GM21423 (cell line): ENCODE data around the gene BZW1.
"Not testable (repeated sequence)": the region's sequence is repeated elsewhere in the genome, so short reads cannot be mapped to it uniquely, and the experiment has no call there.

Source experiments
- ATAC-seq: cut with Tn5 transposase; IDR thresholded peaks from one replicate; pipeline ENCODE4 v1.9.1; 2021; ENCODE audit warnings: mild to moderate bottlenecking, moderate library complexity; ENCODE audit not compliant: unreplicated experiment

BZW1 gene

GRCh38 chr2:200790185-200790584, 21.5 kb upstream of the BZW1 start:
- ATAC-seq, result no peak

DNA sequence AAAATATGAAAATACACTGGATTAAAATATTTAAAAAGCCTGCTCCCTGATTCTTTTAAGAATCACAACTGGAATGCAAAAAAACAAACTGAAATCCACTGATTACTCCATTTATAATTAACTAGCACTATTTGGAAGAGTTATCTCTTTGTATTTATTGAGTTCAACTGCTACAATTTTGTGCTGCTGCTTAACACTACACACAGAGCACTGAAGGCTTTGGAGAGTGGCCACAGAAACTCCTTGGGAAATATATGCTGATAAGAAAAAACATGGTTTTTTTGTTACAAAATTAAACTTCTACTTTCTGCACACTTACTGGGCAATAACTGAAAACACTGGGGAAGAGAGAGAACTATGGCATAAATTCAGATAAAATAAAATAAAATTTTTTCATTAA, 19.8 kb upstream of the BZW1 start:
- ATAC-seq, result no peak

DNA sequence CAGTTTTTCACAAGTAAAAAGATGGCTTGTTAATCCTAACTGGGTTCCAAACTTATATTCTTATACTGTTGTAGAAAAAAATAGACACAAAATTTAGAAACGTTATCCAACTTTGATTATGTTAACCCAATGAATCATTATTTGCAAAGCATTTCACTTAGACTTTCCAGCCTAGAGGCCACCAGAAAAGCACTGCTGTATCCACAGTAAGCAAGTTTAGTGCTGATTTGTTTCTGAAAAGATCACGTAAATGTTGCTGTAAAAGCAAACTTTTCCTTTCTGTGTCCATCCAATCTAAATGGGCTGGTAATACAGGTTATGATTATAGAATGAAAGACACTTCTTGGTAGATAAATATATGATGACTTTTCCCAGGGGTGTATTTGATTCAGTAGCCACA, 17.6 kb upstream of the BZW1 start:
- ATAC-seq, result no peak

- ATAC-seq, result no peak
Observed at GRCh38 chr2:200795028-200795440, 16.7 kb upstream of the BZW1 start.

DNA sequence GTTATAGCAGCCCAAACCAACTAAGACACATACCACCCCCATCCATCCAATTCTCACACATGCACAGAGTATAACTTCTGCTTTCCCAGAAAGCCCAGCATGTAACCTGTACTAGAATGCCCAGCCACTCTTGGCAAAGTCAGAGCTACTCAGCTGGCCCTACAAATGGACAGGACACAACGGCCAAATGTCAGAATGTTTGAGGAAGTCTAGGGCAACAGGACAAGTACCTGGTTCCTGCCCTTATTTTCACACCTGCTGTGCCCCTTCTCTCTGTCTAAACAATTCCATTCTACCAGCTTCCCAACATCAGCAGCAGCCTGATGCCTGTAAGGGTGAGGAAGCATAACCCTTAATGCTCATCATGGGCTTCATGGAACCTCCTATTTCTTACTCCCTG, 15.1 kb upstream of the BZW1 start:
- no peak for ATAC-seq

DNA sequence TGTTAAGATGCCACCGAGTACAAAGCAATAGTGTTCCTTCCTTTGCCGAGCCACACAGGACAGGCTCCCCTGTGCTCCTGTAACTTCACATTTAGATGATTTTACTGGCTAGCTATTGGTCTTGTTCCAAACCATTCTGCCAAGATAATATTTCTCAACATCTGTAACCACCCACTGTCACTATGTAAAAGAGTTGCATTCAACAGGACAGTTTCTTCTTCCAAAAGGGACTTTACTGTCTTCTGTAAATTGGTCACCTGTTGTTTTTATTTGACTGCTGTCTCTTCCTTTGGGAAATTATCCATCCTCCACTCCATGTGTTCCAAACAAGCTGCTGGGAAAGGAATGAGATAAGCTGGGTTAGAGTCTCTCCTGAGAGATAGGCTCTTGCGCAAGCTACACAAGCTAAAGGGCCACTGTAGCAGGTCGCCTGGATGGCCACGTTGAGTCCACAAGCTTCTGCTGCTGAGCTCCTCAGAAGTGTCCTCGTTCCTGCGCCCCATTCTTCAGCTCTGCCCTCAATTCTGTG, 14.4 kb upstream of the BZW1 start:
- ATAC-seq, result no peak

- no peak for ATAC-seq
Observed at GRCh38 chr2:200798514-200798913, 13.2 kb upstream of the BZW1 start.

- ATAC-seq, result no peak
Observed at GRCh38 chr2:200800458-200800857, 11.3 kb upstream of the BZW1 start.

- not testable (repeated sequence) for ATAC-seq
Observed at GRCh38 chr2:200801431-200801830, 10.3 kb upstream of the BZW1 start.

GRCh38 chr2:200809506-200810251, 2.0 kb upstream of the BZW1 start:
- ATAC-seq, result no peak

GRCh38 chr2:200810252-200810997, 1.3 kb upstream of the BZW1 start:
- no peak for ATAC-seq

DNA sequence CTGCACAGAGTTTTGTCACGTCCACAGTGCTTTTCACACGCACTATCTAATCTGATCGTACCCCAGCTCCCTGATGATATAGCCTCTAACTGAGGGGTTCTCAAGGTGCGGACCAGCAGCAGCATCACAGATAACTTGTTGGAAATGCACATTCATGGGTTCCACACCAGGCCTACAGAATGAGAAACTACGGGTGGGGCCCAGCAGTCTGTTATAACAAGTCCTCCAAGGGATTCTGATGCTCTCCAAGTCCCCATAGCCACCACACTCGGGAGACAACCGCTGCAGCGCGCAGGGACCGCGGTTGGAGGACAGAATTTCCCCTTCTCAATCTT, 745 bp upstream of the BZW1 start:
- no peak for ATAC-seq

GRCh38 chr2:200812122-200813022, 662 bp downstream of the BZW1 start:
- peak; percentile 36 for ATAC-seq

- ATAC-seq, result no peak
Observed at GRCh38 chr2:200814276-200814815, 2.6 kb downstream of the BZW1 start.

DNA sequence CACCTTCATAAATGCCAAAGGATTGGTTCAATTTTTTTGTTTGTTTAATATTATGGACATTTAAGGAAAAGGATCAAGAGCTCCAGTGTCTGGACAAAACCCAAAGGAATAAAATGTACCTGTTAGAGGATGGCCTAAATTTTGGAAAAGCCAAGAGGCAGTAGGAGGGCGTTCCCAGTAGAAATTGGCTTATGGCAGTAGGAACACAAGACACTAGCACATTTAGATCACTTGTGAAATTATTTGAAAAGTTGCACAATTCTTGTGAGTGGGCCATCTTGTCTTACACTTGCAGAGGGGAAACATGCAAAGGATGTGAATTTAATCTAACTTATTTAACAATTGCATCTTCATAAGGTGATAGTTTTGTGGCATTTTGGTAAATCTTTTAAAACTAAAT, 3.2 kb downstream of the BZW1 start:
- ATAC-seq, result no peak

- not testable (repeated sequence) for ATAC-seq
Observed at GRCh38 chr2:200818732-200819131, 7.0 kb downstream of the BZW1 start.

- no peak for ATAC-seq
Observed at GRCh38 chr2:200820573-200821234, 9.0 kb downstream of the BZW1 start.

GRCh38 chr2:200821686-200822245, 10.1 kb downstream of the BZW1 start:
- ATAC-seq, result no peak

DNA sequence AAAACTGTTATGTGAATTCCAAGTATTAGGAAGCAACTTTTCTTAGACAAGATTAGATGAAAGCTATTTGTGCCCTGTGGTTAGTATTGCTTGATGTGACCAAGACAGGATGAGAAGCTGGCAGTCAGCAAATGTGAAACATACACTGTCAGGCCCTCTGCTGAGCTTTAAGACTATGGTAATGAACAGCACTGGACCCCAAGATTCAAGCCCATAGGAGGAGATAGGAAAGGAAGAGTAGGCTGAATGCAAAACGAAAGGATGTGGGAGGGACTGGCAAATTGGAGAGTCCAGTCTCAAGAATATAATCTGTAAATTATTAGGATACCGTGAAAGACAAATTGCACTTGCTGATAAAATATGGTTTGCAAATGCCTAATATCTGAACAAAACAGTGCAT, 16.4 kb downstream of the BZW1 start:
- no peak for ATAC-seq

DNA sequence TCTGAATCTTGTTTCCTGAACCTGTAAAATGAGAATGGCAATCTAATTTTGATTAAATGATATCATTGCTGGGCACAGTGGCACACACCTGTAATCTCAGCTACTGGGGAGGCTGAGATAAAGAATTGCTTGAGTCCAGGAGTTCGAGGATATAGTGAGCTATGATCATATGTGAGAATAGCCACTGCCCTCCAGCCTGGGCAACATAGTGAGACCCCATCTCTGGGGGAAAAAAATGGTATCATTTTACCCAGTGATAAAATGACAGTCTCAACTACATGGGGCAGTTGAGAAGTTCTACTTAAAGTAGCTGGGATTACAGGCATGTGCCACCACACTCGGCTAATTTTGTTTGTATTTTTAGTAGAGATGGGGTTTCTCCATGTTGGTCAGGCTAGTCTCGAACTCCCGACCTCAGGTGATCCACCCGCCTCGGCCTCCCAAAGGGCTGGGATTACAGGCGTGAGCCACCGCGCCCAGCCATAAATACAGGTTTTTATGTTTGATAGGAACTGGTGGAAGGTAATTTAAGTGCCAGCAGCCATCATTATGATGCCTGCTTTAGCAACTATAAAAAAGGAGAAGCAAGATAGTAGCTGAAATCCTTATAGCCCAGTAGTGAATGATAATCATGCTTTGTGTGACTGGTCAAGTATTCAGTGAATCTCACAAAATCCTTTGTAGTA, 17.0 kb downstream of the BZW1 start:
- no peak for ATAC-seq
